ENCODE results near the gene IFNLR1. TPM values are rescaled to one million over a fixed set of nuclear protein-coding genes. Genes with fewer than 3 reads are reported as not detected.
"Not testable (repeated sequence)": the region's sequence is repeated elsewhere in the genome, so short reads cannot be mapped to it uniquely, and the experiment has no call there.

IFNLR1 gene
- total RNA-seq, 1 donor from 2014 or later = 21.2 TPM

GRCh38 chr1:24210195-24210627, 23.1 kb upstream of the IFNLR1 start:
- no peak for TF ChIP-seq CTCF (IDR thresholded peaks at IDR 0.05; ENCODE audit: unreplicated experiment)
- Mint-ChIP-seq H3K27me3 (peaks cover 9% of the 10 kb centered on the region), H3K4me3 (ENCODE audit: low read depth) (no peak overlapping the region), H3K9me3 (ENCODE audit: low read depth) (no peaks in the 10 kb centered on the region), H3K4me1 (ENCODE audit: low read depth) (peaks cover 9% of the 10 kb centered on the region), H3K36me3 (ENCODE audit: insufficient read depth) (no peaks in the 10 kb centered on the region), H3K27ac (no peak overlapping the region)
- no peak for DNase-seq (ENCODE audit: low spot score, unreplicated experiment)

- DNase-seq (ENCODE audit: low spot score, unreplicated experiment) = no peak
- no peaks in the 10 kb centered on the region for H3K9me3 Mint-ChIP-seq (ENCODE audit: low read depth)
- peaks cover 3% of the 10 kb centered on the region for H3K27me3 Mint-ChIP-seq
Measured at GRCh38 chr1:24209097-24209496, 22.0 kb upstream of the IFNLR1 start.

GRCh38 chr1:24207709-24208108, 20.6 kb upstream of the IFNLR1 start:
- Mint-ChIP-seq H3K36me3 (ENCODE audit: insufficient read depth) (no peaks in the 10 kb centered on the region), H3K9me3 (ENCODE audit: low read depth) (no peaks in the 10 kb centered on the region), H3K27ac (no peak overlapping the region), H3K4me3 (ENCODE audit: low read depth) (no peak overlapping the region), H3K4me1 (ENCODE audit: low read depth) (peaks cover 8% of the 10 kb centered on the region), H3K27me3 (no peaks in the 10 kb centered on the region)
- no peak for DNase-seq (ENCODE audit: low spot score, unreplicated experiment)
- no peak for TF ChIP-seq CTCF (IDR thresholded peaks at IDR 0.05; ENCODE audit: unreplicated experiment)

More at GRCh38 chr1:24209097-24209496, 22.0 kb upstream of the IFNLR1 start:
- Mint-ChIP-seq H3K36me3 (ENCODE audit: insufficient read depth) (no peaks in the 10 kb centered on the region), H3K4me1 (ENCODE audit: low read depth) (peaks cover 8% of the 10 kb centered on the region), H3K27ac (no peak overlapping the region), H3K4me3 (ENCODE audit: low read depth) (no peak overlapping the region)
- no peak for TF ChIP-seq CTCF (IDR thresholded peaks at IDR 0.05; ENCODE audit: unreplicated experiment)

- H3K4me1 Mint-ChIP-seq (ENCODE audit: low read depth); H3K9me3 Mint-ChIP-seq (ENCODE audit: low read depth); H3K4me3 Mint-ChIP-seq (ENCODE audit: low read depth); DNase-seq (ENCODE audit: low spot score, unreplicated experiment); H3K27ac Mint-ChIP-seq; H3K36me3 Mint-ChIP-seq (ENCODE audit: insufficient read depth); H3K27me3 Mint-ChIP-seq: not testable (repeated sequence)
Measured at GRCh38 chr1:24207395-24207687, 20.3 kb upstream of the IFNLR1 start.

- Mint-ChIP-seq H3K36me3 (ENCODE audit: insufficient read depth) (no peaks in the 10 kb centered on the region), H3K27ac (no peak overlapping the region)
Measured at GRCh38 chr1:24206516-24207394, 19.7 kb upstream of the IFNLR1 start.

More at GRCh38 chr1:24206516-24207394, 19.7 kb upstream of the IFNLR1 start:
- H3K4me1 Mint-ChIP-seq (ENCODE audit: low read depth) = peaks cover 8% of the 10 kb centered on the region
- DNase-seq (ENCODE audit: low spot score, unreplicated experiment) = no peak
- H3K4me3 Mint-ChIP-seq (ENCODE audit: low read depth) = no peak overlapping the region
- no peaks in the 10 kb centered on the region for H3K9me3 Mint-ChIP-seq (ENCODE audit: low read depth)
- H3K27me3 Mint-ChIP-seq = no peaks in the 10 kb centered on the region
- TF ChIP-seq CTCF (IDR thresholded peaks at IDR 0.05; ENCODE audit: unreplicated experiment) = no peak

All from progenitor cell of endocrine pancreas (in vitro differentiated cells).